GM20000 (cell line): ENCODE data around the gene BCAN.

Source experiments
- DNase-seq: peaks from one replicate; pipeline ENCODE4 v3.0.0; 2012; ENCODE audit warnings: low spot score
- CTCF ChIP-seq: IDR thresholded peaks from 2 replicates; pipeline ENCODE4 v1.5.1; 2012; ENCODE audit warnings: mild to moderate bottlenecking, control low read depth; ENCODE audit errors: extremely low read depth, missing control alignments

The BCAN gene

GRCh38 chr1:156675210-156676113 lies 33.5 kb downstream of the BCAN start:
- TF ChIP-seq CTCF: no peak
- DNase-seq: no peak

GRCh38 chr1:156676114-156676819 lies 34.4 kb downstream of the BCAN start:
- no peak for TF ChIP-seq CTCF
- no peak for DNase-seq

- no peak for DNase-seq
- TF ChIP-seq CTCF: no peak
Measured at GRCh38 chr1:156676820-156677615, 35.1 kb downstream of the BCAN start, which contains the start of gene NES. NES (minus strand) TSS chr1:156677407; CDS start chr1:156677264, 143 bp downstream.

- DNase-seq: peak; percentile 76
- TF ChIP-seq CTCF: peak; percentile 57
Measured at GRCh38 chr1:156677616-156678596, 36.0 kb downstream of the BCAN start.

- DNase-seq: no peak
- TF ChIP-seq CTCF: no peak
Measured at GRCh38 chr1:156680056-156680455, 38.1 kb downstream of the BCAN start.

- no peak for TF ChIP-seq CTCF
- no peak for DNase-seq
Measured at GRCh38 chr1:156681196-156681960, 39.5 kb downstream of the BCAN start.
